ENCODE results near the gene AUTS2. TPM values are rescaled to one million over a fixed set of nuclear protein-coding genes. Genes with fewer than 3 reads are reported as not detected.

The AUTS2 gene
- total RNA-seq, 4 donors from 2014 or later: 29.8 to 114 (median 59.4) TPM

- Histone ChIP-seq H3K36me3 (no peaks in the 10 kb centered on the region), H3K4me1 (no peaks in the 10 kb centered on the region), H3K9me3 (no peaks in the 10 kb centered on the region), H3K4me3 (no peak overlapping the region), H3K27ac (no peak overlapping the region), H3K27me3 (no peaks in the 10 kb centered on the region)
- 87 to 90% methylated on average over 3 to 9 of the region's 9 CpGs for WGBS, 2 donors (ENCODE audit: low coverage in 1 of 2)
- intact Hi-C loops (cut with DNase I; ENCODE audit: low total_unique reads): no loop called here
- in situ Hi-C loops (cut with MboI; ENCODE audit: low pct_ligation_motif_present in 1 of 4, low pct_unique_long_range_greater_than_20kb in 1 of 4, low sequenced_read_pairs in 3 of 4): no loop called here
- DNase-seq: no peak
- no peak for TF ChIP-seq CTCF (IDR thresholded peaks at IDR 0.05)
Measured at GRCh38 chr7:70505886-70506285, 907.6 kb downstream of the AUTS2 start.

GRCh38 chr7:70506434-70506833, 908.2 kb downstream of the AUTS2 start:
- Histone ChIP-seq H3K27ac (no peak overlapping the region), H3K9me3 (no peaks in the 10 kb centered on the region), H3K4me1 (no peaks in the 10 kb centered on the region), H3K27me3 (no peaks in the 10 kb centered on the region), H3K4me3 (no peak overlapping the region), H3K36me3 (no peaks in the 10 kb centered on the region)
- WGBS, 2 donors (ENCODE audit: low coverage in 1 of 2): 64 to 75% methylated on average over 3 to 7 of the region's 7 CpGs
- in situ Hi-C loops (cut with MboI; ENCODE audit: low pct_ligation_motif_present in 1 of 4, low pct_unique_long_range_greater_than_20kb in 1 of 4, low sequenced_read_pairs in 3 of 4): no loop called here
- intact Hi-C loops (cut with DNase I; ENCODE audit: low total_unique reads): no loop called here
- TF ChIP-seq EP300 (IDR thresholded peaks at IDR 0.05; ENCODE audit: low read depth) (no peak), CTCF (IDR thresholded peaks at IDR 0.05) (no peak), POLR2A (IDR thresholded peaks at IDR 0.05) (no peak)
- no peak for DNase-seq

- Histone ChIP-seq H3K4me1 (no peaks in the 10 kb centered on the region), H3K4me3 (no peak overlapping the region), H3K27me3 (no peaks in the 10 kb centered on the region), H3K27ac (no peak overlapping the region), H3K36me3 (no peaks in the 10 kb centered on the region), H3K9me3 (no peaks in the 10 kb centered on the region)
- in situ Hi-C loops (cut with MboI; ENCODE audit: low pct_ligation_motif_present in 1 of 4, low pct_unique_long_range_greater_than_20kb in 1 of 4, low sequenced_read_pairs in 3 of 4): no loop called here
- intact Hi-C loops (cut with DNase I; ENCODE audit: low total_unique reads): no loop called here
- WGBS, 2 donors (ENCODE audit: low coverage in 1 of 2): 66 to 81% methylated on average over 4 to 7 of the region's 7 CpGs
- no peak for TF ChIP-seq EP300 (IDR thresholded peaks at IDR 0.05; ENCODE audit: low read depth)
- TF ChIP-seq POLR2A (IDR thresholded peaks at IDR 0.05): no peak
- no peak for TF ChIP-seq CTCF (IDR thresholded peaks at IDR 0.05)
- TF ChIP-seq POLR2AphosphoS5 (IDR thresholded peaks at IDR 0.05): no peak
- no peak for DNase-seq
Measured at GRCh38 chr7:70512144-70512543, 913.9 kb downstream of the AUTS2 start.

GRCh38 chr7:70512761-70513160, 914.5 kb downstream of the AUTS2 start:
- no peak for TF ChIP-seq POLR2AphosphoS5 (IDR thresholded peaks at IDR 0.05)
- TF ChIP-seq EP300 (IDR thresholded peaks at IDR 0.05; ENCODE audit: low read depth): no peak
- no peak for TF ChIP-seq CTCF (IDR thresholded peaks at IDR 0.05)
- no peak for TF ChIP-seq POLR2A (IDR thresholded peaks at IDR 0.05)
- no peak for DNase-seq
- Histone ChIP-seq H3K36me3 (no peaks in the 10 kb centered on the region), H3K4me3 (no peak overlapping the region), H3K27ac (no peak overlapping the region), H3K27me3 (no peaks in the 10 kb centered on the region), H3K9me3 (no peaks in the 10 kb centered on the region), H3K4me1 (no peaks in the 10 kb centered on the region)
- 87 to 90% methylated on average over 2 to 3 of the region's 3 CpGs for WGBS, 2 donors (ENCODE audit: low coverage in 1 of 2)
- intact Hi-C loops (cut with DNase I; ENCODE audit: low total_unique reads): no loop called here
- in situ Hi-C loops (cut with MboI; ENCODE audit: low pct_ligation_motif_present in 1 of 4, low pct_unique_long_range_greater_than_20kb in 1 of 4, low sequenced_read_pairs in 3 of 4): no loop called here
